Activated CD8-positive, alpha-beta memory T cell treated with anti-CD3 and anti-CD28 coated beads for 48 hours (primary cell): ENCODE results near the gene FAM117B.
"Not testable (repeated sequence)": the region's sequence is repeated elsewhere in the genome, so short reads cannot be mapped to it uniquely, and the experiment has no call there.

Source experiments
- DNase-seq, 3 experiments: peaks; one replicate each; pipeline ENCODE4 v3.0.0-alpha.2; 2020; ENCODE audit warnings: low read depth in 2 of 3, low spot score in 2 of 3

FAM117B gene

DNA sequence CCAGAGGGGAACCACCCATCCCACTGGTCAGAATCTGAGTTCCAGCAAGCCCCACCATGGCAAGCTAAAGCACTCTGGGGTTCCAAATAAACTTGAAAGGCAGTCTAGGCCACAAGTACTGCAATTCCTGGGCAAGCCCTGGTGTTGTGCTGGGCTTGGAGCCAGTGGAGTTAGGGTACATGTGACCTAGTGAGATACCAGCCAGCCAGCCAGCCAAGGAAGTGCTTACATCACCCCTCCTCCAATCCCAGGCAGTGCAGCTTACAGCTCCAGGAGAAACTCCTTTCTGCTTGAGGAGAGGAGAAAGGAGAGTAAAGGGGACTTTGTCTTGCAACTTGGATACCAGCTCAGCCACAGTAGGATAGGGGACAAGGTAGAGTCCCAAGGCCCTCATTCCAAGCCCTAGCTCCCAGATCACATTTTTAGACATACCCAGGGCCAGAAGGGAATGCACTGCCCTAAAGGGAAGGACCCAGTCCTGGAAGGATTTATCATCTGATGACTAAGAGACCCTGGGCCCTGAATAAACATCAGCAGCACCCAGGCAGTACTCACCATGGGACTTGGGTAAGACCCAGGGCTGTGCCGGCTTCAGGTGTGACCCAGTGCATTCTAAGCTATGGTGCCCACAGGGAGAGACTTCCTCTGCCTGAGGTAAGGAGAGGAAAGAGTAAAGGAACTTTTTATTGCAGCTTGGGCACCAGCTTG, 172.8 kb downstream of the FAM117B start:
- not testable (repeated sequence) for DNase-seq

- no peak for DNase-seq
Observed at GRCh38 chr2:202808754-202809153, 174.0 kb downstream of the FAM117B start.

- DNase-seq = no peak
Observed at GRCh38 chr2:202813387-202813786, 178.6 kb downstream of the FAM117B start.

GRCh38 chr2:202814226-202814625, 179.5 kb downstream of the FAM117B start:
- no peak for DNase-seq

DNA sequence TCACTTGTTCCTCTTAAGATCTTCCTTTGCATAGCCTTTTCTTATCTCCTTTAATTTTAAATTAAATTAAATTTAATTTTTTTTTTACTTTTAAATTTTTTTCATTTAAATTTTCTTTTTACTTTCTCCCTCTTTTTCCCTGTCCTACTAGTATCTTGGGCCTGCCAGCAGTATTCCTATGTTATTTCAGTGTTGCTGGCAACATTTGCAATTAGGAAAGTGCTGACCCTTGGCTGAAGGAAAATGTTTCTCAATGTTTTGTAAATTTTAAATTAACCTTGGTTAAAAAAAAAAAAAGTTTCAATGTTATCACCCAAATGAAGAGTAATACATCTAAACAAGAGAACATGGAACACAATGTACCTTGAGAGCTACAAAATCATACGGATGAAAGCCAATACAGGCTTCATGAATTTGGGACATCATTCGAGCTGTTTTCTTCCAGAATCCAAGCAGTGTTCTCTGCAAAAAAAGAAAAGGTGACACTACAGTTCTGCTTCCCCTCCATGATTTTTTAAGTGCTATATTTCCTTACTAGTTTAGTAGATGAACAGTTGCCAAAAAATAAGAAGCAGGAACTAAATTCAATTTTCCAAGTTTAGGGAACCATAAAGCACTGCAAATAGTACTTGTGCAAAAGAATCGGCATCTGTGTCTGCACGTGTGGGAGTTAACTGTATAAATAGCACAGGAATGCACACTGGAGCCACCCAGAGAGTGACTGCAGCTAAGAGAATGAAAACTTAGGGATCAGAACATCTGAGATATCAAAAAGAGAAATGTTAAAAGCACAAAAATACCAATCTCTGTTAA, 181.0 kb downstream of the FAM117B start:
- DNase-seq = no peak

- DNase-seq = no peak
Observed at GRCh38 chr2:202817771-202818170, 183.0 kb downstream of the FAM117B start.

- DNase-seq = no peak
Observed at GRCh38 chr2:202818321-202818720, 183.6 kb downstream of the FAM117B start.
